Thoracic aorta (tissue), 2 donors: ENCODE results near the gene ZFAND3. TPM values are rescaled to one million over a fixed set of nuclear protein-coding genes. Genes with fewer than 3 reads are reported as not detected.

Experiments
- ATAC-seq: fragments of 150-250 bp; one replicate; pipeline ENCODE4 v1.8.0; 2017; ENCODE audit warnings: low read depth; ENCODE audit not compliant: insufficient number of reproducible peaks, low FRiP score
- DNase-seq: peaks from one replicate; pipeline ENCODE4 v3.0.0-alpha.2; 2020; ENCODE audit warnings: low spot score
- H3K27ac ChIP-seq, 2 donors: fragments of 200-600 bp; sonication (generic); 1 replicate in 1 of 2; 2 replicates in 1 of 2; pipeline ENCODE4 v1.5.1; 2016; ENCODE audit warnings: mild to moderate bottlenecking in 2 of 2, moderate library complexity in 2 of 2
- H3K27me3 ChIP-seq: fragments of 200-600 bp; sonication (generic); replicated peaks from 2 replicates; pipeline ENCODE4 v1.6.0; 2016; ENCODE audit warnings: mild to moderate bottlenecking; ENCODE audit not compliant: insufficient read depth
- H3K36me3 ChIP-seq: fragments of 200-600 bp; sonication (generic); one replicate; pipeline ENCODE4 v1.5.1; 2016
- H3K4me1 ChIP-seq, 2 donors: fragments of 200-600 bp; sonication (generic); 1 replicate in 1 of 2; 2 replicates in 1 of 2; pipeline versions ENCODE4 v1.5.1 to v1.6.0; 2016; ENCODE audit warnings: low read depth in 2 of 2, mild to moderate bottlenecking in 1 of 2; ENCODE audit not compliant: control insufficient read depth in 1 of 2
- H3K4me3 ChIP-seq: fragments of 200-600 bp; sonication (generic); 2 replicates; pipeline ENCODE4 v1.5.1; 2016; ENCODE audit warnings: mild to moderate bottlenecking
- H3K9me3 ChIP-seq: fragments of 200-600 bp; sonication (generic); 2 replicates; pipeline ENCODE4 v1.5.1; 2016
- total RNA-seq, 2 donors: library from RNA; depleted of rRNA; stranded (reverse); fragments of >200 nt; gene quantifications; one replicate each; pipeline versions ENCODE4 v1.1.0 to v1.2.3, GENCODE V29; 2016
- TF ChIP-seq, protein P1 (sequence below): fragments of 200-600 bp; sonication (generic); IDR thresholded peaks from one replicate; pipeline ENCODE4 v1.5.1; 2019; ENCODE audit warnings: antibody characterized with exemption

ZFAND3 gene
- total RNA-seq, 2 donors from 2014 or later: 45.4 to 56.2 TPM

DNA sequence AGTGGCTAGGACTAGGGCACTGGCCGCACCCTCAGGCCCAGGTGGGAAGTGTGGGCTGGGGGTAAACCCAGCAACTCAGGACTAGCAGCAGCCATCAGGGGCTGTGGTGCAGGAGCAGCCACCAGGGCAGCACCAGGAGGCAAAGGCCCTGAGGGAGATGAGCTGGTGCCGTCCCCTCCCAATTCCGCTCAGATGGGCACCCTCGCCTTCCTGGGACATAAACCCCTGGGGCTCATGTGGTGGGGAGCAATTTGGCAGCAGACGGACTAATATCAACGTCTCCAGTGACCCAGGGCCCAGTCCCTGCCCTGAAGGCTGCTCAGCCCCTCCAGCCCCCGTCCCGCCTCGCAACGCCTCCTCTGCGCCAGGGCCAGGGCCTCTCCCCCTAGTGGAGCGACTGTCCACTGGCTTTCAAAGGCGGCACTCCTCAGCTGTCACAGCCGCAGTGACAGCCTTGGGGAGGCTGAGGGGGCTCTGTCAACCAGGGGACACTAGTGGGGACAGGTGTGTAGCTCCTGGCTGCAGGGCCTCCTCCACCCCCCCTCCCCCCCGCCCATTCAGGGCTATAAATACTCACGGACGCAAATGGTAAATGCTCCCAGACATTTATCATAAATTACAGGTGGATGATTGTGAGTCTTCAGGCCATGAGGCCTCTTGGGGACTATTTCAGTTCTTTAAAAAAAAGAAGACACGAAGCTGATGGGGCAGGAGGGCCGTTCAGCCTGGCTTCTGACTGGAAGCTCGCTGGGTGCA lies 349.9 kb downstream of the ZFAND3 start:
- H3K36me3 ChIP-seq: no peaks in the 10 kb centered on the region
- DNase-seq: no peak
- H3K27me3 ChIP-seq: no peaks in the 10 kb centered on the region
- no peak overlapping the region for H3K27ac ChIP-seq
- ATAC-seq: no peak
- no peaks in the 10 kb centered on the region for H3K9me3 ChIP-seq
- TF ChIP-seq, protein P1, sequence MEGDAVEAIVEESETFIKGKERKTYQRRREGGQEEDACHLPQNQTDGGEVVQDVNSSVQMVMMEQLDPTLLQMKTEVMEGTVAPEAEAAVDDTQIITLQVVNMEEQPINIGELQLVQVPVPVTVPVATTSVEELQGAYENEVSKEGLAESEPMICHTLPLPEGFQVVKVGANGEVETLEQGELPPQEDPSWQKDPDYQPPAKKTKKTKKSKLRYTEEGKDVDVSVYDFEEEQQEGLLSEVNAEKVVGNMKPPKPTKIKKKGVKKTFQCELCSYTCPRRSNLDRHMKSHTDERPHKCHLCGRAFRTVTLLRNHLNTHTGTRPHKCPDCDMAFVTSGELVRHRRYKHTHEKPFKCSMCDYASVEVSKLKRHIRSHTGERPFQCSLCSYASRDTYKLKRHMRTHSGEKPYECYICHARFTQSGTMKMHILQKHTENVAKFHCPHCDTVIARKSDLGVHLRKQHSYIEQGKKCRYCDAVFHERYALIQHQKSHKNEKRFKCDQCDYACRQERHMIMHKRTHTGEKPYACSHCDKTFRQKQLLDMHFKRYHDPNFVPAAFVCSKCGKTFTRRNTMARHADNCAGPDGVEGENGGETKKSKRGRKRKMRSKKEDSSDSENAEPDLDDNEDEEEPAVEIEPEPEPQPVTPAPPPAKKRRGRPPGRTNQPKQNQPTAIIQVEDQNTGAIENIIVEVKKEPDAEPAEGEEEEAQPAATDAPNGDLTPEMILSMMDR: no peak
- H3K4me3 ChIP-seq: no peak overlapping the region
- peaks cover 0 to 5% of the 10 kb centered on the region in 2 donors for H3K4me1 ChIP-seq

- no peak for DNase-seq
- TF ChIP-seq, protein P1: no peak
These were observed 350.5 kb downstream of the ZFAND3 start for GRCh38 chr6:38169977-38170526.

GRCh38 chr6:38170666-38171355 lies 351.3 kb downstream of the ZFAND3 start:
- no peak for DNase-seq
- no peak for ATAC-seq
- TF ChIP-seq, protein P1: no peak

More at GRCh38 chr6:38169977-38170526, 350.5 kb downstream of the ZFAND3 start:
- no peak overlapping the region for H3K27ac ChIP-seq
- no peak overlapping the region for H3K4me3 ChIP-seq
- H3K27me3 ChIP-seq: no peaks in the 10 kb centered on the region
- no peaks in the 10 kb centered on the region for H3K9me3 ChIP-seq
- peaks cover 0 to 5% of the 10 kb centered on the region in 2 donors for H3K4me1 ChIP-seq
- no peaks in the 10 kb centered on the region for H3K36me3 ChIP-seq
- no peak for ATAC-seq

GRCh38 chr6:38171997-38172738 lies 352.6 kb downstream of the ZFAND3 start:
- Histone ChIP-seq H3K27ac (no peak overlapping the region), H3K9me3 (no peaks in the 10 kb centered on the region), H3K4me3 (no peak overlapping the region), H3K36me3 (no peaks in the 10 kb centered on the region), H3K27me3 (no peaks in the 10 kb centered on the region), H3K4me1 (peaks cover 0 to 5% of the 10 kb centered on the region in 2 donors)
- DNase-seq: no peak
- ATAC-seq: no peak
- TF ChIP-seq, protein P1: no peak

More at GRCh38 chr6:38170666-38171355, 351.3 kb downstream of the ZFAND3 start:
- H3K4me3 ChIP-seq: no peak overlapping the region
- H3K27ac ChIP-seq: no peak overlapping the region
- peaks cover 0 to 5% of the 10 kb centered on the region in 2 donors for H3K4me1 ChIP-seq
- H3K36me3 ChIP-seq: no peaks in the 10 kb centered on the region
- H3K9me3 ChIP-seq: no peaks in the 10 kb centered on the region
- H3K27me3 ChIP-seq: no peaks in the 10 kb centered on the region
